SIG-M5 (cell line): ENCODE data around the gene STARD9.
"Not testable (repeated sequence)": the region's sequence is repeated elsewhere in the genome, so short reads cannot be mapped to it uniquely, and the experiment has no call there.

Experiments
- DNase-seq: peaks from one replicate; lab custom pipeline; 2025; lab: John Stamatoyannopoulos, UW

Gene STARD9

DNA sequence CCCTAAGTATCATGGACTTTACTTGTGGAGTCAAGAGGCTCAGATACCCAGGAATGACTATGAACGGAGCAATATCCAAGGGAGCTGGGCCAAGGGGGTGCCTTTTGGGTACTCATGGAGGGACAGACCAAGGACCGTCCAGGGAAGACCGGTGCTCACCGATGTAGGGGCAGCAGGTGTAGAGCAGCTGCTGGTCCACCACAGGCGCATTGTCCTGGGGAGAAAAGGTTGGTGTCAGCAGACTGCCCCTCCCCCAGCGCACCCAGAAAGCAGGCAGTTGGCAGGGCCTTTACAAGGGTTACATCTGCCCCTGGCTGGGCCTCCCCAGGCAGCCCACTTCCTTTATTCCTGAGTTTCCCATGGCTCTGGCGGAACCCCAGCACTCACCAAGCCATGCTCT lies 154.0 kb downstream of the STARD9 start:
- DNase-seq = no peak

DNA sequence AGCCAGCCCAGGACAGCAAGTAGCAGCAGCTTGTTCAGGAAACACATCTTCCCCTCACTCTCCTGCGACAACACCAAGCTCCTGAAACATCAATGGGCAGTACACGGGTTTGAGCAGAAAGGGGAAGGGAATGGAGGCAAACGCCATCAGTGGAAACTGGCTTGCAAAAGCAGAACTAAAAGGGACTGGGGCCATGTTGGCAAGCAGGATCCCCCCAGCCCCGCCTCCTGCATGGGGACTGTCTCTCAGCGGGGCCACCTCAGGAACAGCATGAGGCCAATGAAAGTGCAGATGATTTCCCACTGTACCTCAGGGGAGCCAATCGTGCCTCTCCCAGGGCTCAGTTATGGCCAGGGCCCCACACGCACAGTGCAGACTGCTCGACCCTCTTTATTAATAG lies 154.7 kb downstream of the STARD9 start:
- DNase-seq = no peak

- DNase-seq = no peak
Measured at GRCh38 chr15:42730536-42730935, 155.1 kb downstream of the STARD9 start.

GRCh38 chr15:42731461-42731860 lies 156.1 kb downstream of the STARD9 start:
- DNase-seq = no peak

DNA sequence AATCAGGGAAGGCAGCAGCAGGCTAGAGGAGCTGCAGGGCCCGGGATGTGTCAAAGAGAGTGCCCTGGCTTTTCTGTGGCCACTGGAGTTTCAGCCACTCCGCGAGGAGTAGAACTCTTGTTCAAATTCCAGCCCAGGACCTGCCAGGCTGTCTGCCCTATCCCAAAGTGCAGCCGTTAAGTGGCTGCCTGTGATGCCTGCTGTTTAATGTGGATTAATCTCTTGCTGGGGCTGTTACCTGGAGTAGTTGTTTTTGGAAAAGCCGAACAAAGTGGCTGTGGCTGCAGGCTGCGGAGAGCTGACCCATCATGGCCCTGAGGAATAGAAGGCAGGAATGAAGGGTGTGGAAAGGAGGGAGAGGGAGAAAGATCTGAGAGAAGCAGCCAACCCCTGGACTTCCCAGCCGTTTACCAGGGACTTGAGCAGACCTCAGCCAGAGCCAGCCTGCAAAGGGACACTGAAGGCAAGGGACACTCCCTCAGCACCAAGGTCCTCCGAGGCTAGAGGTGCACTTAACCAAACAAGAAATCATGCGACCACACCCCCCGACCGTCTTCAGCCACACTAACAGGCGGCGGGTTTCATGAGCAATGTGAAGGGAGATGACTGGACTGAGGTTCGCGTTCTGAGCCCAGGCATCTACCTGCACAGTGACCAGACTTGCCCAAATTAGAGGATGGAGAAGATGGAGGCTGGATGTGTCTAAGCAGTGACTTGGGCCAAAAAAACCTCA lies 156.9 kb downstream of the STARD9 start:
- no peak for DNase-seq

DNA sequence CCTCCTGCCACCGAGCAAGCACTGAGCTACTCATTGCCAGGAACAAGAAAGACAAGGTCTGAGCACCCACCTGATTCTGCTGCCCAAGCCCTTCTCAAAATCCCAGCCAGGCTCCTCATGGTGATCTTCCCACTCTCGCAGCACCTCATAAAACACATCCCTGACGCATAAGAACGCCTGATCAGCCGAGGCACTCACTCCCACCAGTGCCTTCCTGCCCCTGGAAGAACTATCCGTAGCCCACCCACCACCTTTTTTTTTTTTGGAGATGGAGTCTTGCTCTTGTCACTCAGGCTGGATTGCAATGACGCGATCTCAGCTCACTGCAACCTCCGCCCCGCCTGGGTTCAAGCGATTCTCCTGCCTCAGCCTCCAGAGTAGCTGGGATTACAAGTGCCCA lies 157.6 kb downstream of the STARD9 start:
- DNase-seq = no peak

GRCh38 chr15:42734076-42734672 lies 158.8 kb downstream of the STARD9 start:
- no peak for DNase-seq

DNA sequence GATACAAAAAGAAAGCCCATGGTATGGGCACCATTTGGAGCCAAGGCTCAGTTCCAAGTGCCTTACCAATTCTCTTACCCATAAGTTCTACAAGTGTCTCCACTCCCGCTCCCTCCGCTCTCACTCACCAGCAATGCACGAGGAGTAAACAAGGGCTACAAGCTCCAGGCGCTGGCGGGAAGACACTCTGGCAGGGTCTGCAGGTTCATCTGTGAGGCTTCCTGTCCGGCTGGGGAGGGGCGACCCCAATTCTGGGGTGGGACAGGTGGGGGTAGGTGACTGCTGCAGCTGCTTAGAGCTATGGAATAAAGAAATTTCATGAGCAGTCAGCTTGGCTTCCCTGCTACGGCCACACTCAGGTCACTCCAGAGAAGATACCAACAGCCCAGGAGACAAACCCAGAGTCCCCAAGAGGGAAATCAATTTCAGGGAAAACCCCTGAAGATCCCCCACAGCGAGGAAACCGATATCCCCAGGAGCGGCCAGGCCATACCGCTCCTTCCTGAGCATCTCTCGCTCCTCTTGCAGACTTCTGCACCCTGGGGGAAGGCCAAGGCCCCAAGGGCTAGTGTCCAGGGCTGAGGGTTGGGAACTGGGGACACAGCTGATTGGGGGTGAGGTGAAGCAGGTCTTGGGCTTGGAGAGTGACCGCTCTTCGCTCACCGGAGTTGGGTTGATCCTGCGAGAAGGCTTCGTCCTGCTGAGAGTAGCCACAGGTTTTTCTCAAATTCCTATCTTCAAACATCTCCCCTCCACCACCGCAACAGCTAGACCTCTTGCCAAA lies 160.2 kb downstream of the STARD9 start:
- no peak for DNase-seq

- DNase-seq = no peak
Measured at GRCh38 chr15:42736178-42736792, 160.9 kb downstream of the STARD9 start.

- DNase-seq = peak; percentile 12
Measured at GRCh38 chr15:42736793-42737528, 161.6 kb downstream of the STARD9 start, which contains the start of gene CDAN1. Gene CDAN1 (minus strand): TSS chr15:42737128. CDS start chr15:42737102, 26 bp downstream.

- no peak for DNase-seq
Measured at GRCh38 chr15:42737529-42738328, 162.3 kb downstream of the STARD9 start.

DNA sequence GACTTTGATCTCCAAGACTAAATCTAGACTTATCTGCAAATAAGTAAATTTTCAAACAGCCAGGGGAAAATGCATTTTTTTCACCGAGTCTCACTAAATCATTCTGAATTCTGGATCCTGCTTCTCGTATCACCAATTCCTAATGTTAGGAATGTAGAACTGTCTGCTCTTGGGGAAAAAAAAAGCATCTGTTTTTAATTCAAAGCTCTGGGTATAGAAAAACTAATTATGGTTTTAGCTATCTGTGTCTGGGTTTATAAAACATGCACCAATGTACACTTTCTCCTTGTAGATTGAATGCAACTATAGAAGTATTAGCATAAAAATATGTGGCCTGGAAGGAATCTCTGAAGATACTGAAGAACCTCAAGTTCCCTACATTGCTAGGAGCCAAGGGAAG lies 166.3 kb downstream of the STARD9 start:
- no peak for DNase-seq

GRCh38 chr15:42742149-42742548 lies 166.7 kb downstream of the STARD9 start:
- DNase-seq = no peak

DNA sequence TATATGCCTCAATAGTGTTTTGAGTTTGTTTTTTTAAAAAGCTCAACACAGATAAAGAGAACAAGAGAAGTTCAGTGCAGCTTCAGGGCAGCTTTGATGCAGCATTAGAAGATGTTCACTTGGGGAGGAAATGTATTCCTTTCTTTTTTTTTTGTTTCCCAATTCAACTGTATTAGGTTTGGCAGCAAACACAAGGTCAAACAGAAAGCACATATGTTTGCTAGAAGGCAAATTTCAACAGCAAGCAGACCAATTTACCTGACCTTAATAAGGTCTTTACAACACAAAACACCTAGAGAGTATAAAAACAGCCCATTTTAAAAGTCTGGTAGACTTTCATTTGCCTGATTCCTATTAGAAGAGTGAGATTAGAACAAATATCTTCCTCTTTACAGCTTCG lies 168.8 kb downstream of the STARD9 start:
- no peak for DNase-seq

DNA sequence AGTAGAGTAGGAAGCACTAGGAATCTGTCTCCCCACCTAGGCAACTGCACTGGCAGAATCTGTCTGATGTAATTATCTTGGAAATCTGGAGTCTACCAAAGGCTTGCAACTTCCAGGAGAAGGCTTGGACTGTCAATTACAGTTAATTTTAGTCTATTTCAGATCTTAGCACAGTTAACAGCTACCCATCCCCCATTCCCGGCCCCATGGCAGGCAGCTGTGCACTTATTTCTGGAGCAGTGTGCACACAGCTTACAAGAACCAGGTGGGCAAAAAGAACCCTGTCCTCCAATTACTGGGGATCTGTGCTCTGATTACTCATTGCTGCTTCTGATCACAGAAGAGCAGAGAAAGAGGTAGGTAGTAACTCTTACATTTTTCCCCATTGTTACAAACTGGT lies 173.9 kb downstream of the STARD9 start:
- DNase-seq = no peak

DNA sequence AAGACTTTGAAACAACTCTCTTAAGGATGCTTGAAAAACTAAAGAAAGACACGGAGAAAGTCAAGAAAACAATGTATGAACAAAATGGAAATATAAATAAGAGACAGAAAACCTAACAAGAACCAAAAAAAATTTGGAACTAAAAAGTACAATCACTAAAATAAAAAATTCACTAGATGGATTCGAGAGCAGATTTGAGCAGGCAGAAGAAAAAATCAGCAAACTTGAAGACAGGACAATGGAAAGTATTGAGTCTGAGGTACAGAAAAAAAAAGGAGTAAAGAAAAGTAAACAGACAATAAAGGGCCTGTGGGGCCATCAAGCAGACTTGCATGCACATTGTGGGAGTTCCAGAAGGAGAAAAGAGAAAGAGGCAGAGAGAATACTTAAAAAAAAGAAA lies 174.9 kb downstream of the STARD9 start:
- no peak for DNase-seq

- DNase-seq = no peak
Measured at GRCh38 chr15:42759093-42759492, 183.7 kb downstream of the STARD9 start.

DNA sequence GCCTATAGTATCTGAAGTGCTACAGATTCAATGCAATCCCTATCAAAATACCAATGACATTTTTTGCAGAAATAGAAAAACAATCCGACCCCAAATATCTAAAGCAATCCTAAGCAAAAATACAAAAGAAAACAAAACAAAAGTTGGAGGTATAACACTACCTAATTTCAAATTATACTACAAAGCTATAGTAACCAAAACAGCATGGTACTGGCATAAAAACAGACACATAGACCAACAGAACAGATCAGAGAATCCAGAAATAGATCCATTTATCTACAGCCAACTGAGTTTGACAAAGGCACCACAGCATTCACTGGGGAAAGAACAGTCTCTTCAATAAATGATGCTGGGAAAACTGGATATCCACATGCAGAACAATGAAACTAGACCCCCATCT lies 185.4 kb downstream of the STARD9 start:
- no peak for DNase-seq

GRCh38 chr15:42761813-42762212 lies 186.4 kb downstream of the STARD9 start:
- not testable (repeated sequence) for DNase-seq

DNA sequence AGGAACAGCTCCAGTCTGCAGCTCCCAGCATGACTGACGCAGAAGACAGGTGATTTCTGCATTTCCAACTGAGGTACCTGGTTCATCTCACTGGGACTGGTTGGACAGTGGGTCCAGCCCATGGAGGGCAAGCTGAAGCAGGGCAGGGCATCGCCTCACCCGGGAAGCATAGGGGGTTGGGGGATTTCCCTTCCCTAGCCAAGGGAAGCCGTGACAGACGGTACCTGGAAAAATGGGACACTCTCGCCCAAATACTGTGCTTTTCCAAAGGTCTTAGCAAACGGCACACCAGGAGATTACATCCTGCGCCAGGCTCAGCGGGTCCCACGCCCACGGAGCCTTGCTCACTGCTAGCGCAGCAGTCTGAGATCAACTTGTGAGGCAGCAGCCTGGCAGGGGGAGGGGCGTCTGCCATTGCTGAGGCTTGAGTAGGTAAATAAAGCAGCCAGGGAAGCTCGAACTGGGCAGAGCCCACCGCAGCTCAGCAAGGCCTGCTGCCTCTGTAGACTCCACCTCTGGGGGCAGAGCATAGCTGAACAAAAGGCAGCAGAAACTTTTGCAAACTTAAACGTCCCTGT lies 188.8 kb downstream of the STARD9 start:
- DNase-seq = not testable (repeated sequence)

GRCh38 chr15:42766109-42766508 lies 190.7 kb downstream of the STARD9 start:
- not testable (repeated sequence) for DNase-seq
